GM23338 (cell line): ENCODE measurements around the gene NPLOC4. TPM values are rescaled to one million over a fixed set of nuclear protein-coding genes. Genes with fewer than 3 reads are reported as not detected.

Experiments used
- ATAC-seq: fragments of 200-7000 bp; cut with Tn5 transposase; 3 replicates; pipeline ENCODE4 v1.9.1; 2020
- DNase-seq: peaks from one replicate; pipeline ENCODE4 v3.0.0-alpha.2; 2015; ENCODE audit warnings: low spot score
- H2AFZ ChIP-seq: fragments of 200-600 bp; sonication (generic); 2 replicates; pipeline ENCODE4 v1.8.0; 2016; ENCODE audit warnings: antibody characterized with exemption, mild to moderate bottlenecking, moderate library complexity
- H3F3A ChIP-seq: fragments of 200-600 bp; sonication (generic); replicated peaks from 2 replicates; pipeline ENCODE4 v1.8.0; 2017; ENCODE audit warnings: antibody characterized with exemption, mixed run types, low read depth
- H3K27ac ChIP-seq: fragments of 200-600 bp; sonication (generic); 2 replicates; pipeline ENCODE4 v1.6.1; 2016; ENCODE audit warnings: low read depth
- H3K27me3 ChIP-seq: fragments of 200-600 bp; sonication (generic); 2 replicates; pipeline ENCODE4 v1.8.0; 2016; ENCODE audit warnings: mild to moderate bottlenecking, mixed run types, moderate library complexity; ENCODE audit not compliant: insufficient read depth
- H3K36me3 ChIP-seq: fragments of 200-600 bp; sonication (generic); 2 replicates; pipeline ENCODE4 v1.8.0; 2016; ENCODE audit warnings: mild to moderate bottlenecking; ENCODE audit not compliant: insufficient read depth
- H3K4me1 ChIP-seq: fragments of 200-600 bp; sonication (generic); 2 replicates; pipeline ENCODE4 v1.8.0; 2016; ENCODE audit warnings: mild to moderate bottlenecking, moderate library complexity; ENCODE audit not compliant: insufficient read depth
- H3K4me2 ChIP-seq: fragments of 200-600 bp; sonication (generic); 2 replicates; pipeline ENCODE4 v1.7.1; 2017; ENCODE audit warnings: mixed run types
- H3K4me3 ChIP-seq: fragments of 200-600 bp; sonication (generic); 2 replicates; pipeline ENCODE4 v1.6.1; 2016; ENCODE audit warnings: mixed run types
- H3K79me2 ChIP-seq: fragments of 200-600 bp; sonication (generic); replicated peaks from 2 replicates; pipeline ENCODE4 v1.8.0; 2017; ENCODE audit warnings: mild to moderate bottlenecking; ENCODE audit not compliant: insufficient read depth
- H3K9me2 ChIP-seq: fragments of 200-600 bp; sonication (generic); 2 replicates; pipeline ENCODE4 v1.8.0; 2017; ENCODE audit not compliant: insufficient read depth
- H4K20me1 ChIP-seq: fragments of 200-600 bp; sonication (generic); replicated peaks from 2 replicates; pipeline ENCODE4 v1.8.0; 2017; ENCODE audit warnings: mild to moderate bottlenecking; ENCODE audit not compliant: insufficient read depth
- H3K27ac Mint-ChIP-seq: 2 replicates; pipeline ENCODE4 v1.8.0; 2020; ENCODE audit warnings: inconsistent platforms, mild to moderate bottlenecking, moderate library complexity, mixed read lengths
- H3K27me3 Mint-ChIP-seq: 3 replicates; pipeline ENCODE4 v1.8.0; 2022; ENCODE audit warnings: low read depth, mild to moderate bottlenecking, moderate library complexity, mixed read lengths, inconsistent platforms; ENCODE audit not compliant: insufficient read depth, poor library complexity
- H3K36me3 Mint-ChIP-seq: 3 replicates; pipeline ENCODE4 v1.8.0; 2021; ENCODE audit warnings: low read depth, mild to moderate bottlenecking, inconsistent platforms, moderate library complexity, mixed read lengths
- H3K4me1 Mint-ChIP-seq: 3 replicates; pipeline ENCODE4 v1.8.0; 2020; ENCODE audit warnings: mild to moderate bottlenecking, inconsistent platforms, mixed read lengths
- H3K4me3 Mint-ChIP-seq: 3 replicates; pipeline ENCODE4 v1.8.0; 2021; ENCODE audit warnings: moderate library complexity, mild to moderate bottlenecking, inconsistent platforms, mixed read lengths
- H3K9me3 Mint-ChIP-seq: 3 replicates; pipeline ENCODE4 v1.8.0; 2020; ENCODE audit warnings: moderate library complexity, mild to moderate bottlenecking, inconsistent platforms, mixed read lengths
- CREB1 ChIP-seq: fragments of 250-450 bp; sonication (Bioruptor Pico); IDR thresholded peaks from 2 replicates; pipeline ENCODE4 v1.5.0; 2020; ENCODE audit warnings: low read depth, mild to moderate bottlenecking, moderate library complexity
- CTCF ChIP-seq, 2 experiments: fragments of 200-600 bp in 1 of 2; sonication (generic) in 1 of 2; conservative IDR thresholded peaks; 2 replicates each; pipeline versions ENCODE4 v1.5.1 to v1.6.1; 2016 to 2017; ENCODE audit warnings: antibody characterized with exemption in 2 of 2, low read depth in 2 of 2, mild to moderate bottlenecking in 2 of 2, moderate library complexity in 1 of 2
- ETS1 ChIP-seq: IDR thresholded peaks from 2 replicates; pipeline ENCODE4 v1.6.1; 2016; ENCODE audit warnings: antibody characterized with exemption
- EZH2 ChIP-seq: fragments of 200-600 bp; sonication (generic); IDR thresholded peaks from one replicate; pipeline ENCODE4 v1.8.0; 2017; ENCODE audit warnings: antibody characterized with exemption, mild to moderate bottlenecking, low read depth; ENCODE audit not compliant: unreplicated experiment
- EZH2phosphoT487 ChIP-seq: fragments of 200-600 bp; sonication (generic); IDR thresholded peaks from one replicate; pipeline ENCODE4 v1.8.1; 2018; ENCODE audit warnings: antibody characterized with exemption; ENCODE audit not compliant: unreplicated experiment
- JUNB ChIP-seq: IDR thresholded peaks from one replicate; pipeline ENCODE4 v1.6.1; 2016; ENCODE audit warnings: antibody characterized with exemption; ENCODE audit not compliant: unreplicated experiment
- NANOG ChIP-seq: IDR thresholded peaks from 2 replicates; pipeline ENCODE4 v1.6.1; 2016; ENCODE audit warnings: antibody characterized with exemption, borderline replicate concordance
- POLR2AphosphoS5 ChIP-seq: IDR thresholded peaks from 2 replicates; pipeline ENCODE4 v1.6.1; 2016; ENCODE audit warnings: antibody characterized with exemption, low read depth
- REST ChIP-seq: IDR thresholded peaks from one replicate; pipeline ENCODE4 v1.6.1; 2018; ENCODE audit warnings: antibody characterized with exemption; ENCODE audit not compliant: unreplicated experiment
- STAT1 ChIP-seq: IDR thresholded peaks from one replicate; pipeline ENCODE4 v1.6.1; 2016; ENCODE audit warnings: antibody characterized with exemption; ENCODE audit not compliant: unreplicated experiment
- ZNF114 ChIP-seq: fragments of 250-450 bp; sonication (Bioruptor Pico); IDR thresholded peaks from 2 replicates; pipeline ENCODE4 v1.5.0; 2020; ENCODE audit warnings: mild to moderate bottlenecking, moderate library complexity
- ZNF331 ChIP-seq: fragments of 250-450 bp; sonication (Bioruptor Pico); IDR thresholded peaks from 2 replicates; pipeline ENCODE4 v1.5.0; 2020; ENCODE audit warnings: low read depth, mild to moderate bottlenecking, moderate library complexity
- polyA plus RNA-seq: library from polyadenylated mRNA; unstranded; fragments of >200 nt; fragmentation: Nextera tagmentation; extraction: Ambion mirVana; gene quantifications from 2 replicates; pipeline ENCODE4 v1.2.1, GENCODE V29; 2016
- total RNA-seq: library from RNA; depleted of rRNA; stranded (reverse); fragments of >200 nt; shearing (Covaris generic); gene quantifications from 2 replicates; pipeline ENCODE4 v1.2.3, GENCODE V29; 2014
- TF ChIP-seq, protein P1 (sequence below): fragments of 250-450 bp; sonication (Bioruptor Pico); IDR thresholded peaks from 2 replicates; pipeline ENCODE4 v1.5.0; 2020; ENCODE audit warnings: mild to moderate bottlenecking, moderate library complexity

NPLOC4 gene
- total and polyA plus RNA-seq, 2 experiments from 2014 or later, result 24.1 to 79.1 TPM

- Histone ChIP-seq H3K4me1 (no peaks in the 10 kb centered on the region), H3F3A (no peaks in the 10 kb centered on the region; the same call in 1 of the 2 replicates), H2AFZ (no peak overlapping the region), H3K36me3 (peaks cover 23% of the 10 kb centered on the region), H3K27me3 (no peaks in the 10 kb centered on the region), H4K20me1 (peaks cover 28% of the 10 kb centered on the region), H3K9me2 (no peaks in the 10 kb centered on the region), H3K4me3 (no peak overlapping the region), H3K4me2 (no peak overlapping the region), H3K27ac (no peak overlapping the region), H3K79me2 (peaks cover 72% of the 10 kb centered on the region)
- no peak overlapping the region for H3K27ac Mint-ChIP-seq
- DNase-seq, result no peak
- H3K27me3 Mint-ChIP-seq, result peaks cover 12% of the 10 kb centered on the region
- ATAC-seq, result no peak
- TF ChIP-seq, protein P1, sequence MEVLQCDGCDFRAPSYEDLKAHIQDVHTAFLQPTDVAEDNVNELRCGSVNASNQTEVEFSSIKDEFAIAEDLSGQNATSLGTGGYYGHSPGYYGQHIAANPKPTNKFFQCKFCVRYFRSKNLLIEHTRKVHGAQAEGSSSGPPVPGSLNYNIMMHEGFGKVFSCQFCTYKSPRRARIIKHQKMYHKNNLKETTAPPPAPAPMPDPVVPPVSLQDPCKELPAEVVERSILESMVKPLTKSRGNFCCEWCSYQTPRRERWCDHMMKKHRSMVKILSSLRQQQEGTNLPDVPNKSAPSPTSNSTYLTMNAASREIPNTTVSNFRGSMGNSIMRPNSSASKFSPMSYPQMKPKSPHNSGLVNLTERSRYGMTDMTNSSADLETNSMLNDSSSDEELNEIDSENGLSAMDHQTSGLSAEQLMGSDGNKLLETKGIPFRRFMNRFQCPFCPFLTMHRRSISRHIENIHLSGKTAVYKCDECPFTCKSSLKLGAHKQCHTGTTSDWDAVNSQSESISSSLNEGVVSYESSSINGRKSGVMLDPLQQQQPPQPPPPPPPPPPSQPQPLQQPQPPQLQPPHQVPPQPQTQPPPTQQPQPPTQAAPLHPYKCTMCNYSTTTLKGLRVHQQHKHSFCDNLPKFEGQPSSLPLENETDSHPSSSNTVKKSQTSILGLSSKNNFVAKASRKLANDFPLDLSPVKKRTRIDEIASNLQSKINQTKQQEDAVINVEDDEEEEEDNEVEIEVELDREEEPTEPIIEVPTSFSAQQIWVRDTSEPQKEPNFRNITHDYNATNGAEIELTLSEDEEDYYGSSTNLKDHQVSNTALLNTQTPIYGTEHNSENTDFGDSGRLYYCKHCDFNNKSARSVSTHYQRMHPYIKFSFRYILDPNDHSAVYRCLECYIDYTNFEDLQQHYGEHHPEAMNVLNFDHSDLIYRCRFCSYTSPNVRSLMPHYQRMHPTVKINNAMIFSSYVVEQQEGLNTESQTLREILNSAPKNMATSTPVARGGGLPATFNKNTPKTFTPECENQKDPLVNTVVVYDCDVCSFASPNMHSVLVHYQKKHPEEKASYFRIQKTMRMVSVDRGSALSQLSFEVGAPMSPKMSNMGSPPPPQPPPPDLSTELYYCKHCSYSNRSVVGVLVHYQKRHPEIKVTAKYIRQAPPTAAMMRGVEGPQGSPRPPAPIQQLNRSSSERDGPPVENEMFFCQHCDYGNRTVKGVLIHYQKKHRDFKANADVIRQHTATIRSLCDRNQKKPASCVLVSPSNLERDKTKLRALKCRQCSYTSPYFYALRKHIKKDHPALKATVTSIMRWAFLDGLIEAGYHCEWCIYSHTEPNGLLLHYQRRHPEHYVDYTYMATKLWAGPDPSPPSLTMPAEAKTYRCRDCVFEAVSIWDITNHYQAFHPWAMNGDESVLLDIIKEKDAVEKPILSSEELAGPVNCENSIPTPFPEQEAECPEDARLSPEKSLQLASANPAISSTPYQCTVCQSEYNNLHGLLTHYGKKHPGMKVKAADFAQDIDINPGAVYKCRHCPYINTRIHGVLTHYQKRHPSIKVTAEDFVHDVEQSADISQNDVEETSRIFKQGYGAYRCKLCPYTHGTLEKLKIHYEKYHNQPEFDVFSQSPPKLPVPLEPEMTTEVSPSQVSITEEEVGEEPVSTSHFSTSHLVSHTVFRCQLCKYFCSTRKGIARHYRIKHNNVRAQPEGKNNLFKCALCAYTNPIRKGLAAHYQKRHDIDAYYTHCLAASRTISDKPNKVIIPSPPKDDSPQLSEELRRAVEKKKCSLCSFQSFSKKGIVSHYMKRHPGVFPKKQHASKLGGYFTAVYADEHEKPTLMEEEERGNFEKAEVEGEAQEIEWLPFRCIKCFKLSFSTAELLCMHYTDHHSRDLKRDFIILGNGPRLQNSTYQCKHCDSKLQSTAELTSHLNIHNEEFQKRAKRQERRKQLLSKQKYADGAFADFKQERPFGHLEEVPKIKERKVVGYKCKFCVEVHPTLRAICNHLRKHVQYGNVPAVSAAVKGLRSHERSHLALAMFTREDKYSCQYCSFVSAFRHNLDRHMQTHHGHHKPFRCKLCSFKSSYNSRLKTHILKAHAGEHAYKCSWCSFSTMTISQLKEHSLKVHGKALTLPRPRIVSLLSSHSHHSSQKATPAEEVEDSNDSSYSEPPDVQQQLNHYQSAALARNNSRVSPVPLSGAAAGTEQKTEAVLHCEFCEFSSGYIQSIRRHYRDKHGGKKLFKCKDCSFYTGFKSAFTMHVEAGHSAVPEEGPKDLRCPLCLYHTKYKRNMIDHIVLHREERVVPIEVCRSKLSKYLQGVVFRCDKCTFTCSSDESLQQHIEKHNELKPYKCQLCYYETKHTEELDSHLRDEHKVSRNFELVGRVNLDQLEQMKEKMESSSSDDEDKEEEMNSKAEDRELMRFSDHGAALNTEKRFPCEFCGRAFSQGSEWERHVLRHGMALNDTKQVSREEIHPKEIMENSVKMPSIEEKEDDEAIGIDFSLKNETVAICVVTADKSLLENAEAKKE (CRISPR knock-in tag), result no peak
- TF ChIP-seq ETS1, result no peak
- TF ChIP-seq REST, result no peak
- TF ChIP-seq EZH2, result no peak
- TF ChIP-seq STAT1, result no peak
- no peak for TF ChIP-seq JUNB
- no peak for TF ChIP-seq ZNF114 (CRISPR knock-in tag)
- TF ChIP-seq NANOG, result no peak
- TF ChIP-seq EZH2phosphoT487, result no peak
- no peak for TF ChIP-seq CREB1 (CRISPR knock-in tag)
- TF ChIP-seq POLR2AphosphoS5, result no peak
- no peak for TF ChIP-seq ZNF331 (CRISPR knock-in tag)
- no peak for TF ChIP-seq CTCF (conservative IDR thresholded peaks at IDR 0.05; ENCODE audit: low read depth in 2 of 2)
- H3K36me3 Mint-ChIP-seq, result peaks cover 85% of the 10 kb centered on the region
- no peaks in the 10 kb centered on the region for H3K4me1 Mint-ChIP-seq
- H3K9me3 Mint-ChIP-seq, result peaks cover 15% of the 10 kb centered on the region; the same call in 2 of the 3 replicates
- H3K4me3 Mint-ChIP-seq, result no peak overlapping the region
Measured at GRCh38 chr17:81615401-81615930, 21.4 kb downstream of the NPLOC4 start.
